ENCODE results near the gene MRPS18B.

The MRPS18B gene

GRCh38 chr6:30617565-30618269 is at the start of gene MRPS18B:
MRPS18B (plus strand) TSS chr6:30617840; CDS start chr6:30617866, 26 bp downstream.
- DNase-seq: peak; percentile 99

- no peak for DNase-seq
These were observed 49.4 kb upstream of the MRPS18B start for GRCh38 chr6:30568245-30568644.

GRCh38 chr6:30570263-30570662 is 47.4 kb upstream of the MRPS18B start:
- DNase-seq: no peak

- DNase-seq: no peak
These were observed 46.9 kb upstream of the MRPS18B start for GRCh38 chr6:30570740-30571074.

- DNase-seq: peak; percentile 91
These were observed 46.4 kb upstream of the MRPS18B start, which contains the start of gene ABCF1 for GRCh38 chr6:30571075-30571761. ABCF1 (plus strand) TSS chr6:30571442; CDS start chr6:30571488, 46 bp downstream.

GRCh38 chr6:30571762-30572082 is 45.9 kb upstream of the MRPS18B start:
- no peak for DNase-seq

GRCh38 chr6:30572148-30572547 is 45.5 kb upstream of the MRPS18B start:
- DNase-seq: no peak

- no peak for DNase-seq
These were observed 44.5 kb upstream of the MRPS18B start for GRCh38 chr6:30573113-30573512.

GRCh38 chr6:30578051-30578450 is 39.6 kb upstream of the MRPS18B start:
- no peak for DNase-seq

GRCh38 chr6:30583921-30584320 is 33.7 kb upstream of the MRPS18B start:
- no peak for DNase-seq

GRCh38 chr6:30589754-30590358 is 27.8 kb upstream of the MRPS18B start:
- no peak for DNase-seq

- no peak for DNase-seq
These were observed 27.1 kb upstream of the MRPS18B start for GRCh38 chr6:30590509-30590908.

GRCh38 chr6:30591008-30591407 is 26.6 kb upstream of the MRPS18B start:
- no peak for DNase-seq

- DNase-seq: no peak
These were observed 25.4 kb upstream of the MRPS18B start for GRCh38 chr6:30592287-30592686.

- peak; percentile 9 for DNase-seq
These were observed 20.1 kb upstream of the MRPS18B start for GRCh38 chr6:30597315-30598144.

- DNase-seq: no peak
These were observed 18.6 kb upstream of the MRPS18B start for GRCh38 chr6:30598912-30599624.

- DNase-seq: no peak
These were observed 17.9 kb upstream of the MRPS18B start for GRCh38 chr6:30599625-30600324.

GRCh38 chr6:30600451-30600961 is 17.1 kb upstream of the MRPS18B start:
- DNase-seq: no peak

GRCh38 chr6:30601436-30601814 is 16.2 kb upstream of the MRPS18B start:
- DNase-seq: no peak

GRCh38 chr6:30601815-30602641 is 15.6 kb upstream of the MRPS18B start:
- DNase-seq: no peak

- no peak for DNase-seq
These were observed 13.7 kb upstream of the MRPS18B start for GRCh38 chr6:30603961-30604360.
